Measurements from ENCODE around the gene DERL2. TPM values are rescaled to one million over a fixed set of nuclear protein-coding genes. Genes with fewer than 3 reads are reported as not detected.

The DERL2 gene
- polyA plus RNA-seq (ENCODE audit: insufficient read length in 3 of 3): 10 to 100 TPM; 85.0 to 87.1 (median 86.5) TPM

GRCh38 chr17:5485270-5486205 is at the start of gene DERL2:
DERL2 (minus strand) TSS chr17:5486178; CDS start chr17:5486161, 17 bp downstream.
- DNase-seq (ENCODE audit: low read depth in 3 of 3, low spot score in 2 of 3): no peak

DNA sequence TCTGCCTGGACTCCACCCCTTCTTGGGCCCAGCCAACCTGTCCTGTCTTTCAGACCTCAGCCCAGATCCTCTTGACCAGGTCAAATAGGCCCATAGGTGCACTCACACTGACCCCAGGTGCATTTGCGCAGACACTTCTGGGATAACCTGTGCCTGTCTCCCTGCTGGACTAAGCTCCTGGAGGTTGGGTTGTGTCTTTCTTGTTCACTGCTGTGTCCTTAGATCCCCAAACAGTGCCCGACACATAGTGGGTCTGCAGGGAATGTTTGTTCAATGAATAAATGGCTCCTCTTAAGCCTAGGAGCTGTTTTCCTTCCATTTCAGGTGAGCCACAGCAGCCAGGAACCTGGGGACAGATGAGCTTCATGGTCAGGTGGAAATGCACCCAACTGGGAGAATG is 49.5 kb upstream of the DERL2 start:
- no peak for DNase-seq (ENCODE audit: low read depth in 3 of 3, low spot score in 2 of 3)

DNA sequence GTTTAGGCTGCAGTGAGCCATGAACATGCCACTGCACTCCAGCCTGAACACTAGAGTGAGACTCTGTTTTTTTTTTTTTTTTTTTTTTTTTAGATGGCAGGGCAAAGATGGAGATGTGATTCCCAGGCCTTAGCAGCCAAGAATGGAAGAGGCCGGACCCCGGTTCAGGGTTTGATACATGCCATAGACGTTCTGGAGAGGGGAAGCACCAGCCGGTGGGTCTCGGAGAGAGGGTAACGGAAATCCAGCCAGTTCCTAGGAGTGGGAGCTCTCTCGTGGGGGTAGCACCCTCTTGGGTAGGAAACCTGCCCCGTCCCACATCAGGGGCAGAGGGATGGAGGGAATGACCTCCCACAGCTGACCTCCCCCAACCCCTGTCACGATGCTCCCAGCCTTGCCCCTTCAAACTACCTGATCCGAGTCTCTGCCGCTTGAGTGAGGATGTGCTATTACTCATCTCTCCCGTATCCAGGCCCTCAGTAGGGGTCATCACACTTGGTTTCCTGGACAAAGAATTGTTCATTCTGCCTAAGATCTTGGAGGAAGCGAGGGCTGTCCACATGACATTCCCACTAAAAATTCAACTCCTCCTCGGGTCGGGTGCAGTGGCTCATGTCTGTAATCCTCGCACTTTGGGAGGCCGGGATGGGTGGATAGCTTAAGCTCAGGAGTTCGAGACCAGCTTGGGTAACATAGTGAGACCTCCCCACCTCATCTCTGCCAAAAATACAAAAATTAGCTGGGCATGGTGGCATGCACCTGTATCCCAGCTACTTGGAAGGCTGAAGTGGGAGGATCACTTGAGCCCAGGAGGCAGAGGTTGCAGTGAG is 47.7 kb upstream of the DERL2 start:
- DNase-seq (ENCODE audit: low read depth in 3 of 3, low spot score in 2 of 3): no peak

DNA sequence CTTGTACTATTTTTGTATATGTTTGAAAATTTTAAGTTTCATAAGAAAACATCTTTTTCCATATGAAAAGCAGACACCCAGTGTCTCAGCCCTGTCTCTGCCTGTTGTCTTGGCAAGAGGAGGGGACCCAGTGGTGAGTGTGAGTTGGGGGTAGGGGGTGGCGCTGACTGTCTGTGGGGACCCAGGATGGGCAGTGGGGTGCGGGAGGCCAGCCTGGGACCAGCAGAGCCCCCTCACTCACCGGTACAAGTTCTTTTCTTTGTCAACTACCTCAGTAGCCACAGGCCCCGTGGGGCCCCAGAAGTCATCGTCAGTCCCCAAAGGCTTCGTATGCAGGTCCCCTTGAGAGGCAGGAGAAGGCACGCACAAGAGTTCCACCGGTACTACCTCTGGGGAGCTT is 46.6 kb upstream of the DERL2 start:
- no peak for DNase-seq (ENCODE audit: low read depth in 3 of 3, low spot score in 2 of 3)

DNA sequence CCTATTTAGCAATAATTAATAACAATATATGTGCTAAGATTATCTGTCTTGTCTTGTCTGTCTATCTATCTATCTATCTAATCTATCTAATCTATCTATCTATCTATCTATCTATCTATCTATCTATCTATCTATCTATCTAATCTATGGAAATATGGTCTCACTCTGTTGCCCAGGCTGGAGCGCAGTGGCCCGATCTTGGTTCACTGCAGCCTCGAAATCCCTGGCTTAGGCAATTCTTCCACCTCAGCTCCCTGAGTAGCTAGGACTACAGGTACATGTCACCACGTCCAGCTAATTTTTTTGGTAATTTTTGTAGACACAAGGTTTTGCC is 45.1 kb upstream of the DERL2 start:
- no peak for DNase-seq (ENCODE audit: low read depth in 3 of 3, low spot score in 2 of 3)

GRCh38 chr17:5530265-5531084 is 44.5 kb upstream of the DERL2 start:
- no peak for DNase-seq (ENCODE audit: low read depth in 3 of 3, low spot score in 2 of 3)

- no peak for DNase-seq (ENCODE audit: low read depth in 3 of 3, low spot score in 2 of 3)
These were observed 41.7 kb upstream of the DERL2 start for GRCh38 chr17:5527601-5528250.

GRCh38 chr17:5526821-5527598 is 41.0 kb upstream of the DERL2 start:
- DNase-seq (ENCODE audit: low read depth in 3 of 3, low spot score in 2 of 3): peak; percentile 77 to 84 (median 80)

GRCh38 chr17:5523249-5523648 is 37.3 kb upstream of the DERL2 start:
- no peak for DNase-seq (ENCODE audit: low read depth in 3 of 3, low spot score in 2 of 3)

- no peak for DNase-seq (ENCODE audit: low read depth in 3 of 3, low spot score in 2 of 3)
These were observed 36.5 kb upstream of the DERL2 start for GRCh38 chr17:5522476-5522875.

- DNase-seq (ENCODE audit: low read depth in 3 of 3, low spot score in 2 of 3): no peak
These were observed 30.2 kb upstream of the DERL2 start for GRCh38 chr17:5516060-5516792.

GRCh38 chr17:5514976-5515375 is 29.0 kb upstream of the DERL2 start:
- DNase-seq (ENCODE audit: low read depth in 3 of 3, low spot score in 2 of 3): no peak

DNA sequence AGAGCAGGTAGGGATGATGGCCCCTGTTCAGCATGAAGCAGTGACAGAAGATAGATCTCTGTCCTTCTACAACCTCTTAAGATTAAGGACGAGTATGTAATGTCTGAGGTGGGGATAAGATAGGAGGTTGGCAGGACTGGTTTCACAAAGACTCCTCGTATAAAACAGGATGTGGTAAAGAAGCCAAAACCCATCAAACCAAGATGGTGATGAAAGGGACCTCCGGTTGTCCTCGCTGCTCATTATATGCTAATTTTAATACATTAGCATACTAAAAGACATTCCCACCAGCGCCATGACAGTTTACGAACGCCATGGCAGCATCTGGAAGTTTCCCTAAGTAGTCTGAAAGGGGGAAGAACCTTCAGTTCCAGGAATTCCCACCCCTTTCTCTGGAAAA is 27.6 kb upstream of the DERL2 start:
- DNase-seq (ENCODE audit: low read depth in 3 of 3, low spot score in 2 of 3): no peak

DNA sequence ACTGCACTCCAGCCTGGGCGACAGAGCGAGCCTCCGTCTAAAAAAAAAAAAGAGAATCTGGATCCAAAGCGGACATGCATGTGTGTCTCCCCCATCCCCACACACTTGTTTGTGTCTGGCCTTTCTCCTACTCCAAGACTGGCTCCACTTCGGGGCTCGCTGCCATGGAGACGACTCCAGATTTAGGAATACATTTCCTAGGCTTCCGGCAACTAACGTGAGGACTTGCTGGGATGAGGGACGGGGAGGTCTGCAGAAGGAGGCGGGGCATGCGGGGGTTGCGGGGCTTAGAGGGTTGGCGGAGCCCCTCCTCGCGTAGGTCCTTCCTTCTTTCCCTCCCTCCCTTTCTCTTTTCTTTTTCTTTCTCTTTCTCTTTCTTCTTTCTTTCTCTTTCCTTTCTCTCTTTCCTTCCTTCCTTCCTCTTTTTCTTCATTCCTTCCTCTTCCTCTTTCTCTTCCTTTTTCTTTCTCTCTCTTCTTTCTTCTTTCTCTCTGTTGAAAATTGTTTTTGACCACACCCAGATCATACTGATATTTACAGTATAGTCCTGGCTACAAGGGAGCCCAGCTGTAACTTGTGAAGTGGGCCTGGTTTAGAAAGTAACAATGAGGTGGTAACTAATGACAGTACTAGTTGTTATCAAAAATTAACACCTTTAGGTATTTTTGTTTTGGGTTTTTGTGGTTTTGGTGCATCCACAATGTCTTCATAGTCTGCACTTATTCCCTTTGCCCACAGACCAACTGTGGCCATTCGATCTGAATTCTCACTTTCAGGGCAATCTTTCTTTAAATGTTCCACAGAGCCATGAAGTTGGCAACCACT is 25.6 kb upstream of the DERL2 start:
- no peak for DNase-seq (ENCODE audit: low read depth in 3 of 3, low spot score in 2 of 3)

DNA sequence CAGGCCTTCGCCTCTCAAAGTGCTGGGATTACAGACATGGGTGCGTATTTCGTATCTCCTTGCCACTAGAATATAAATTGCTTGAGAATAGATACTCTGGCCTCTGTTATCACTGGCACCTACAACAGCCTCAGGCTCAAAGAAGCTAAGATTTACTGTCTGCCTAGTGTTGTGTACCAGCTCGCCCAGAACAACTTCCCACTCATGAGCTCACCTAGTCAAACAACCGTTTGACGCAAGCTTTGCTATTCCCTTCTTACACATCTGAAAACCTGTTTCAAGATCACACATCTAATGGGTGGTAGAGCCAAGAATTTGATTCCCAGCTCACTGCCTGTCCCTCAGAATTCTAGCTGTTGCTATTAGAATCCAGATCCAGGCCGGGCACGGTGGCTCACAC is 24.8 kb upstream of the DERL2 start:
- DNase-seq (ENCODE audit: low read depth in 3 of 3, low spot score in 2 of 3): no peak

DNA sequence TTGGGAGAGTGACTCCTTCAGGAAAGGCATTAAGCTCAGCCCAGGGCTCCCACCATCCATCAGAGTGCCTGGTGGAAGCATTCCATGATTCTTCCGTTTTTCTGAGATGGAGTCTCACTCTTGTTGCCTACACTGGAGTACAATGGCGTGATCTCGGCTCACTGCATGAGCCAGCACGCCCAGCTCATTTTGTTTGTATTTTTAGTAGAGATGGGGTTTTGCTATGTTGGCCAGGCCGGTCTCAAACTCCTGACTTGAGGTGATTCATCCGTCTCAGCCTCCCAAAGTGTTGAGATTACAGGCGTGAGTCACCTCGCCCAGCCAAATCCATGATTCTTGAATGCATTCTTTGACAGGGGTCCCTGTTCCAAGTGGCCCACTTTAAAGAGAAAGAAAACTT is 23.5 kb upstream of the DERL2 start:
- DNase-seq (ENCODE audit: low read depth in 3 of 3, low spot score in 2 of 3): no peak

- DNase-seq (ENCODE audit: low read depth in 3 of 3, low spot score in 2 of 3): no peak
These were observed 22.8 kb upstream of the DERL2 start for GRCh38 chr17:5508810-5509209.

DNA sequence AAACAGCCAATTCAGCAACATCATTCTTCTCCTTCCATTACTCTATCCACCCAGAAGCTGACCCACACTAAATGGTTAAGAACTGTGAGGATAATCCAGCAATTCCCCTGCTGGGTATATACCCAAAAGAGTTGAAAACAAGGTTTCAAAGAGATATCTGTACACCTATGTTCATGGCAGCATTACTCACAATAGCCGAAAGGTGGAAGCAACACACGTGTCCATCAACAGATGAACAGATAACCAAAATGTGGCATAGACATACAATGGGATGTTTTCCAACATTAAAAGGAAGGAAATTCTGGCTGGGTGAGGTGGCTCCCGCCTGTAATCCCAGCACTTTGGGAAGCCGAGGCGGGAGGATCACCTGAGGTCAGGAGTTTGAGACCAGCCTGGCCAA is 20.3 kb upstream of the DERL2 start:
- no peak for DNase-seq (ENCODE audit: low read depth in 3 of 3, low spot score in 2 of 3)

Data from right renal cortex interstitium (tissue), 3 donors.